NCI-H1694 treated with DMSO at 0.1 percent for 48 hours (cell line): Measurements from ENCODE around the gene PODNL1.
"Not testable (repeated sequence)": the region's sequence is repeated elsewhere in the genome, so short reads cannot be mapped to it uniquely, and the experiment has no call there.

Experiments used
- DNase-seq: peaks from one replicate; lab custom pipeline; 2025; lab: John Stamatoyannopoulos, UW

The PODNL1 gene

DNA sequence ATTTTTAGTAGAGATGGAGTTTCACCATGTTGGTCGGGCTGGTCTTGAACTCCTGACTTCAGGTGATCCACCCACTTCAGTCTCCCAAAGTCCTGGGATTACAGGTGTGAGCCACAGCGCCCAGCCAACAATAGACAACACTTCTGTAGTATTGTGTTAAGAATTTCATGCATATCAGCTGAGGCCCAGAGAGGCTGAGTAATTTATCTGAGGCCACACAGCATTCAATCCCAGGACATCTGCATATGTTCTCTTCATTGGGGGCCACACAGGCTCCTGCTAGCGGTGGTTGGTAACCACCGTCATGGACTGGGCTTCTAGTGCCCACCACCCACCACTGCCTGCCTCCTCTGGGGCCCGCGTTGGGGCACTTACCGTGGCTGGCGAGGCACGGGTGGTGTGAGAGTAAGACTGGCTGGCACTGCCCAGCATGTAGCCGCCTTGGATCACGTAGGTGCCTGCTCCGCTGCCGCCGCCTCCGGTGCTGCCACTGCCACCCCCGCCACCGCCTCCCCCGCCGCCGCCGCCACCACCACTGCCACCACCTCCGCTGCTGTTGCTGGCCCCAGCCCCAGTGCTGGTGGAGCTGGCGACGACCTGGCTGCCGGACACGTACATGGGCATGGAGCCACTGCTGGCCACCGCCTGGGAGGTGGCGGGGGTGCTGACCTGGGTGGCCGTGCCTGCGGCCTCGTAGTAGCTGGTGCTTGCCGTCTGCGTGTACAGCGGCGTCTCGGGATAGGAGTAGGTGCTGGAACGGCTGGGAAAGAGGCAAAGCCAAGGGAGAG, 34.3 kb upstream of the PODNL1 start:
- DNase-seq = no peak

DNA sequence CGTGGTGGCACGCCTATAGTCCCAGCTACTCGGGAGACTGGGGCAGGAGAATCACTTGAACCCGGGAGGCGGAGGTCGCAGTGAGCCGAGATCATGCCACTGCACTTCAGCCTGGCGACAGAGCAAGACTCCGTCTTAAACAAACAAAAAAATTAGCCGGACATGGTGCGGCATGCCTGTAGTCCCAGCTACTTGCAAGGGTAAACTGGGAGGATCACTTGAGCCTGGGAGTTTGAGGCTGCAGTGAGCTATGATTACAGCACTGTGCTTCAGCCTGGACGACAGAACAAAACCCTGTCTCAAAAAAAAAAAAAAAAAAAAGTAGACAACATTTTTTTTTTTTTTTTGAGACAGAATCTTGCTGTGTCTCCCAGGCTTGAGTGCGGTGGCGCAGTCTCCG, 33.7 kb upstream of the PODNL1 start:
- not testable (repeated sequence) for DNase-seq

DNA sequence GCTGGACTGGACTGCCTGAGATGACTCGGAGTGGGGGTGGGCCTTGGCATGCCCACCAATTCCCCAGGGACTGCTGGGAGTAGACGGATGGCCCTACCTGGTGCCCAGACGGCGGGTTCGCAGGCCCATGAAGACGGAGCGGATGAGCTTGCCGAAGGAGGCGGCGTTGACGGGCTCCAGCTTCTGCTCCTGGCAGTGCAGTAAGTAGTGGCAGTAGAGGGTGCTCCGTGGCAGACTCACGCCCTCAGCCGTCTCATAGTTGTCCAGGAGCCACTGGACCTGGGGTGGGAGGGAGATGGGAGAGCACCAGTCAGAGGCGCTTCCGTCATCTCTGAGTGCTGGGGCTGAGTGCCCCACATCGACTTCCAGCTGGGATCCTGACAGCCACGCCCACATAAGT, 31.7 kb upstream of the PODNL1 start:
- DNase-seq = no peak

DNA sequence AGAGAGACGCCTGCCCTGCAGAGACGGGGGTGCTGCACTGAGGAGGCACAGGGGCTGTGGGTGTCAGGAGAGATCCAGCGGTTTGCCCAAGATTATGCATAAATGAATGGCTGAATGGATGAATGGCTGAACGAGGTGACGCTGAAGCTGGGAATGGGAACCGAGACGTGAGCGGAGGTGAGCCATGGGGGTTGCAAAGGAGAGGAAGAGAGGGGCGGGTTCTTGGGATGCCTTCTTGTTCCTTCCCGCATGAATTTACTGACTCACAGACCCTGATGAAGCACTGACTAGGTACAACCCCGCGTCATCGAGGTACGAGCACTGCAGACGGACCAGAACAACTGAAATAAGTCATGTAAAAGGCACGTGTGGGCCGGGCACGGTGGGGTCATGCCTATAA, 30.8 kb upstream of the PODNL1 start:
- DNase-seq = no peak

DNA sequence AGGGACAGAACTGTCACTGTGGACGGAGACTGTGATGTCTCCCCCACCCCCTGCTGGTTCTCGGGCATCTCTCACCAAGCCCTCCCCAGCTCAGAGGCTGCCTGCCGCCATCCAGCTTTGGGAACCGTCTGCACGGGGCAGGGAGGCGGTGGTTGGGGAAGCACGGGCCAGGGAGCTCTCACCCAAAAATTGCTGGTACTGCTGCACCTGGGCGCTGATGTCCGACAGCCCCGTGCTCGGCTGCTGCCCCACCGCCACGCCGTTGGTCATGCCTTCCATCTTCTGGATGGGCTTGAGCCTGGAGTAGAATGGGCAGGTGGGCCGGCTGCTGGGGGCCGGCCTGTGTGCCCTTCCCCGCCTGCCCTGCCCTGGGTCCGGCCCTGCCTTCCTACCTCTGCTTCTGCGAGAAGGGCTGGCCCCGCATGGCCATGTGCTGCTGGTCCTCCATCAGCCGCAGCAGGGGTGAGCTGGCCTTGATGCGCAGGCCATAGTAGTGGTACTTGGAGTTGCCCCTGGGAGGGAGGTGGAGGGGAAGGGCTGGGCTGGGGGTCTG, 30.2 kb upstream of the PODNL1 start:
- no peak for DNase-seq

DNA sequence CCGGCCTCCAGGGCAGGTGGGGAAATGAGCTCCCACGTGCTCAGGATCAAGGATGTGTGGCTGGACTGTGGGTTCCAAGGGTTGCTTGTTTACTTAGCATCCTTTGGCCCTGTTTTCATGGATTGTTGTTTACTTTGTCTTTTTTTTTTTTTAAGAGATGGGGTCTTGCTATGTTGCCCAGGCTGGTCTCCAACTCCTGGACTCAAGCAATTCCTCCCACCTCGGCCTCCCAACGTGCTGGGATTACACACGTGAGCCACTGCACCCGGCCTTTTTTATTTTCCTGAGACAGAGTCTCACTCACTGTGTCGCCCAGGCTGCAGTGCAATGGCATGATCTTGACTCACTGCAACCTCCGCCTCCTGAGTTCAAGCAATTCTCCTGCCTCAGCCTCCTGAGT, 29.0 kb upstream of the PODNL1 start:
- not testable (repeated sequence) for DNase-seq

DNA sequence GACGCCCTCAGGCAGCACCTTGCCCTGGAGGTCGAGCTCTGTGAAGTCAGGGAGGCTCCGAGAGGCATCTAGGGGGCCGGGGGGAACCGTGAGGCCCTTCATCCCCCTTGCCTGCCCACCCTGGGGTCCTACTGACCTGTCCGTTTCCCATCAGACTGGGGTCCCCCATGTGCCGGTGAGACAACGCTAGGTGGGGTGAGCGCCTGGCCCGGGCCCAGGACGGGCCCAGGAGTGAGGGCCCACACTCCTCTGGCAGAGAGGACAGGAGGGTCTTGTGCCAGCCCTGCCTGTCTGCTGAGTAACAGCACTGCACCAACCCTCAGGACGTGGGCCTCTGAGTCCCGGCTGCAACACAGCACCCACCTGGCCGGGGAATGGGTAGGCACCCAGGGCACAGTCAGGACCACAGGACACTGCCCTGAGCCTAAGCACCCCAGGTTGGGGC, 28.5 kb upstream of the PODNL1 start:
- DNase-seq = no peak

DNA sequence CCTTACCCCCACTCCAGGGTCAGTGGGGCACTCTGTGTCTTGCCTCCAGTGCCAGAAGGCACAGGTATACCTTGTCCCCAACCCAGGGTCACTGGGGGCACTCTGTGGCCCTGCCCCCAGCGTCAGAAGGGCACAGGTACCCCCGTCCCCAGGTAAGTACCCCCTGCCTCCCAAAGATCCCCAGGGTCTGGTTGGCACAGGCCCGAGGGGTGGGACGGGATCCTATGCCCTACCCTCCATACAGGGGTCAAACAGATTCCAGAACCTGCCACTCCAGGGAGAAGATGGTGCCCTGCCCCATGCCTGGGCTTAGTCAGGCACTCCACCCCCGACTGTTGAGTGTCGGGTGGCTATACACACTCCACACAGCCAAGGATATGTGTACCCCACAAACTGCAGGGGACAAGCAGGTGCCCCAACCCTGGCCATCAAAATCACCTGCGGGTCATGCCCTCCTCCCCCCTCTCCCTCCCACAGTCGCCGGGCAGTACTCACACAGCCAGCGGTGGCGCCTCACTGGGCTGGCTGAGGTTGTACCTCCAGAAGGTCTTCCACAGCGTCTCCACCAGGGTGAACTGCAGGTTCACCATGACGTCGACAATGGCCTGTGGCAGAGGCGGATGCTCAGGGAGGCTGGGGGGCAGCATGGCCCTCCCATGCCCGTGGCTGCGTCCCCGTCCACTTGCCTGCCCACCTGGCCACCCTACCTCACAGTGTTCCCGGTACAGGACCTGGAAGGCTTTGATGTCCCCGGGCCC, 27.9 kb upstream of the PODNL1 start:
- no peak for DNase-seq

DNA sequence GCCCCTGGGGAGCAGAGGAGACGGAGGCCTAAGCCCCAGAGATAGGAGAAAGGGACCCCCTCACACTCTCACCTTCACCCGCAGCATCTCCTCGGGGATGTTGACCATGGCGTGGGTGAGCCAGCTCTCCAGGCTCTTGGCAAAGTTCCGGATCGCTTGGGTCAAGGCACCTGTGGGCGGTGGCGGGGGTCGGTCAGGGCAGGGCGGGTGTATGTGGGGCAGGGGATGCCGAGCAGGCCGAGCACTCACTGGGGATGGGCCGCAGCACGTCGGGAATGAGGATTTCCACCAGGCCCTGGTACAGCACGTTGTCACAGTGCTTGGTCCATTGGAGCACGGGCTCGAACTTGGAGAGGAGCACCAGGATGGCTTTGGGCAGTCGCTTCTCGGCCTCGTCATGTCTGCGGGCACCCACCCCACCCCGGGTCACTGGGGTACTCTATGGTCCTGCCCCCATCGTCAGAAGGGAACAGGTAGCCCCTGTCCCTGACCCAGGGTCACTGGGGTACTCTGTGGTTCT, 27.2 kb upstream of the PODNL1 start:
- no peak for DNase-seq

DNA sequence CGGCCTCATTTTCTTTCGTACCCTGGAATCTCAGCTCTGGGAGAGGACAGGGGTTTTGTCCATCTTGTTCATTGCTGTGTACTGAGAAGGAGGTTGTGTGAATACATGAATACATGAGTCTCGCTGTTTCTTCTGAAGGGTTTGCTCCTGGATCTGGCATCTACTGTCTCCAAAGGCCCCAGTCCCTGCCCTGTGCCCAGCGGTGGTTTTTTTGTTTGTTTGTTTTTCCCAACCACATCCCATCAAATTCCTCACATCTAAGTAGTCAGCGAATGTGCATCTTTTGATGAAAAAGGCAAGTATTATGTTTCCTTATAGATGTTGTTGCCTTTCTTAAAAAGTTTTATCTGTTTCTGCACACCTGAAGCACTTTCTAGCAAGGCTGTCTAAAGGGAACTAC, 26.6 kb upstream of the PODNL1 start:
- no peak for DNase-seq

DNA sequence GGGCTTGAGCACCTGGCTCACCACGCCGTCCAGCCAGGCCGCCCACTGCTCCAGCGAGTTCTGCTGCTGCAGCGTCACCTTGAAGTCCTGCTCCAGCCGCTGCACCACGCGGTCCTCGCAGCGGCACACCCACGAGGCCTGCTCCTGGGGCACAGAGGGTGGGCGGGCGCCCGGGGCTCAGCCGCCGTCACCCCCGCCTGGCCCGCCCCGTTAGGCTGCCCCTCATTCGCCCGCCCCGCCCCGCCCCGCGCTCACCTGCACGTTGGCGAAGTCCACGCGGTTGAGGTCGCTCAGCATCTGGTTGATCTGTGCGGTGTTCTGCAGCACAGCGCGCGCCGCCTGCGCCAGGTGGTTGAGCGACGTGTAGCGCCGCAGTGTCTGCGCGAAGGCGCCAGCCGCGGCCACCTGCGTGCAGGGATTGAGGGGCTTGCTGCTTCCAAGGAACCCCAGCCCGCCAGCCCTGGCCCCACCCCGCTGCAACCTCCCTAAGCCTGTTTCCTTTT, 25.4 kb upstream of the PODNL1 start:
- DNase-seq = no peak

DNA sequence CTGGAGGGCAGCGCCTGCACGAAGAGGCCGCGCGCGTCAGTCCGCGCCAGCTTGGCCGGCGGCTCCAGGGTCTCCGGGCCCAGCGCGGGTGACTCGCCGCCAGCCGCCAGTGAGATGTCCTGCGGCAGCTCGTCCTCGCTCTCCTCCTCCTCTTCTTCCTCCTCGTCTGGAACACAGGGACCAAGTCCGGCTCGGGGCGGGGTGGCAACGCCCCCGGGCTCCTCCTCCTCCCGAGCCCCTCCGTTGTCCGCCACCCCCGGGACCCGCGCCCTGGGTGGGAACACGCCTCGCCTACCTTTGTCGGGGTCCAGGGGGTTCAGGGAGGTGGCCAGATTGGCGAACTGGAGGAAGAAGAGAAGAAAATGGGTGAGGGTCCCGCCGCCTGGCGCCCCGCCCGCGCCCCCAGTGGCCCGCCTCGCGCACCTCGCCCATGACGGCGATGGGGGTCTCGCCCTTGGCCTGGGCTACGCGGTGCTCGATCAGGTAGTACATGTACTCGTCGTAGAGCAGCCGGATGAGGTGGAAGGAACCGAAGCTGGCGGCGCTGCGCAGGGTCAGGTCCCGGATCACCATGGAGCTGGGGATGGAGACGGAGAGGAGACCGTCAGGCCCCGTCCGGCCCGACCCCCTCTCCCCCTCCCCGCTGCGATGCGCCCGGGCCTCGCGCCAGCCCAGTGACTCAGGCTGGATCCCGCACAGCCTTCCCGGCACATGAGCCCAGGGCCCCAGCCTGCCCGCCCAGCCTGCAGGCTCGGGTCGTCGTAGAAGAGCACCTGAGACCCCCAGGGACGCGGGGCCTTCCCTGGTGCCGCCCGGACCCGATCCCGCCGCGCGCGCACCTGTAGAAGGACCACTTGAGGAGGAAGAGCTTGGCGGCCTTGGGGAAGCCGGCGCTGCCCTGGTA, 24.7 kb upstream of the PODNL1 start:
- DNase-seq = no peak

DNA sequence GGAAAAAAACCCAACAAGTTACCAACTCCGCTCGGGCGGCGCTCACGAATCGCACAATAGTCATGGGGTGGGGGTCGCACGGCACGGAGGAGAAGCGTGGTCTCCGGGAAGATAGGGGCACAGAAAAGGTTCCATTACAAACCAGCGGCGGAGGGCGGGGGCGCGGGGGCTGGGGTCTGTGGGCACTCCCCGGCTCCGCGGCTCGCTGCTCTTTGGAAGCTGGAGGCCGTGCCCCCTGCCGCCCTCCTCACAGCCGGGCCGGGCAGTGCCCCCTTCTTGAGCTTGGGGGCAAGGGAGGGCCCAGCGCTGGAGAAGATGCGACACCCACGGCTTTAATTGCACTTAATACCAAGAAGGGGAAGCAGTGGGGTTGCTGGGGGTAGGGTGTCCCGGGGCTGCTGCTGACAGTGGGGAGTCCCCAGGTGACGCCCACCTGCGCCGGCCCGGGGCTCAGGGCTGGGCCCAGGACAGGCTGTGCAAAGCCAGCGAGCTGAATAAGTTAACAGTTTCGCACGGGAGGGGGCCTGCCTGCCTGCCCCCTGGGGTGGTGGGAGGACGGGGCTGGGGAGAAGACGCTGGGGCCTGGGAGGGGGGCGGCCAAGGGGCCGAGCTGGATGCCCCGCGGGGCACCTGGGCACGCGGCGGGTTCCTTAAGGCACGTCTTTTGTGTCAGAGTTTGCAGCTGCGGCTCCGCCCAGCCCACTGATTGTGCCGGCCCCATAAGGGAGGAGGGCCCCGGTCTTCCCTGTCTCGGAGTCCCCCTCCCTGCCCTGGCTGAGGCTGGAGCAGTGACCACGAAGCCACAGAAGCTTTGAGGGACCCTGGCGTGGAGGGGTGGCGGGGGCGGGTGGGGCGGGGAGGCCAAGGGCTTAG, 23.8 kb upstream of the PODNL1 start:
- DNase-seq = no peak

DNA sequence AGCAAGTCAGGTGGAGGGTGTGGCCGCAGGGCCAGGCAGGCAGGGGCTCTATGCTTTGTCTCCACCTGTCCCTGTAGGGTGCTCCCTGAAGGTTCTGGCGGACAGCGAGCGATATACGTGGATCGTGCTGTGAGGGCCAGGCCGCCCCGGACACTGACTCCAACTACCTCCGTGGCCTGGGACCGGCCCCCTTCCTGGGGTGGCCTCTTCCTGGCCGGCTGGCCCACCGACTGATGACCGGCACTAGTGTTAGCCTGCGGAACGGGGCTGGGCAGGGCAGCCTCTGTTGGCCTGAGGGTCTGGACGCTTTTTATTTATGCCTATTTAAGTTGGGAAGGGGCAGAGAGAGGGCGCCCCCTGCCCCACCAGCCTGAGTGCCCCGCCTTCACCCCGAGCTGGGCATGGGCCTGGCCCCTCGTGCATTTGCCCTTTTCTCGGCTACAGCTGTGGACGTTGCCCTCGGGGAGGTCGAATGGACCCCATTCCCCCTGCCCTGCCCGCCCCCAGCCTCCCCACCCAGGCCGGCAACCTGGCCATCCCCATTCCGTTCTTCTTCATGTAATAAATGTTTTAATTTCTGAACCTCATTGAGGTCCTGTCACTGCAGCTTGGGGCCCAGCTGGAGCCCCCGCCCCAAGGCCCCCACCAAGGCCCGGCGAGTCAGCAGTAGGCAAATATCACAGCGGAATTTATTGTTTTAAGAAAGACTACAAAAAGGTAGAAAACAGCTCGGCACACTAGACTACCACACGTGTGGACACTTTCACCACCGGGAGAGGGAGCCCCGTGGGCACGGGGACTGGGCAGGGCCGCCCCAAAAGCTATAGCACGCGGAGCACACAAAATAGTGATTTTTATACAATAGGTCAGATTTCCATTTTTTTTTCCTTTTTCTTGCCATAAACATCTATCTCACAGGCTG, 22.9 kb upstream of the PODNL1 start:
- DNase-seq = no peak

DNA sequence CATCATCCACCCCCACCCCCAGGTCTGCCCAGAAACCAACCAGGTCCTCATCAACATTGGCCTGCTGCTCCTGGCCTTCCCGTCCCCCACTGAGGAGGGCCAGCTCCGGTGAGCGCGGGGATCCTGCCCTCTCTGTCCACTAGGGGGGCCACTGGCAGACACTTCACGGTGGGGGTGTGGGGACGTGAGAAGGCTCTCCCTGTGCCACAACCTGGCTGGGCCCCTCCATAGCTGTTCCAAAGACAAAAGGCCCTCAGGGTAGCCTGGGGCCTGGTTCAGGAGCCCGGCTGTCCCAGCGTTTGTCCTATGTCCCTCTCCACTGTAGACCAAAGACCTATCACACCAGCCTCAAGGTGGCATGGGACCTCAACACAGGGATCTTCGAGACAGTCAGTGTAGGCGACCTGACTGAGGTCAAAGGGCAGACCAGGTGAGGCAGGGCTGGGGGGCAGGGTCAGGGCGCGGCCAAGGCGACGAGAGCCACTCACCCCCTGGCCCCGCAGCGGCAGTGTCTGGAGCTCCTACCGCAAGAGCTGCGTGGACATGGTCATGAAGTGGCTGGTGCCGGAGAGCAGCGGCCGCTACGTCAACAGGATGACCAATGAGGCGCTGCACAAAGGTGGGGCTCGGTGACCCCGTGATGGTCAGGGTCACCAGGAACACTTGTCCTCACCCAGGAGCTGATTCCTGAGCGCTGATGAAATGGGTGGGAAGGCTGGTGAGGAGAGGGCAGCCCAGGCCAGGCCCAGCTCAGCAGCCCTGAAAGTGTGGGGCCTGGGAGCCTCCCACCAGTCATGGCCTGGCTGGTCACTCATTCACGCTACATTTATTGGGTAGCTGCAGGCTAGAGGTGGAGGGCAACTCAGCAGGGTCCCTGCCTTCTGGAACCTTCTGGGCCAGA, 22.0 kb upstream of the PODNL1 start:
- no peak for DNase-seq

DNA sequence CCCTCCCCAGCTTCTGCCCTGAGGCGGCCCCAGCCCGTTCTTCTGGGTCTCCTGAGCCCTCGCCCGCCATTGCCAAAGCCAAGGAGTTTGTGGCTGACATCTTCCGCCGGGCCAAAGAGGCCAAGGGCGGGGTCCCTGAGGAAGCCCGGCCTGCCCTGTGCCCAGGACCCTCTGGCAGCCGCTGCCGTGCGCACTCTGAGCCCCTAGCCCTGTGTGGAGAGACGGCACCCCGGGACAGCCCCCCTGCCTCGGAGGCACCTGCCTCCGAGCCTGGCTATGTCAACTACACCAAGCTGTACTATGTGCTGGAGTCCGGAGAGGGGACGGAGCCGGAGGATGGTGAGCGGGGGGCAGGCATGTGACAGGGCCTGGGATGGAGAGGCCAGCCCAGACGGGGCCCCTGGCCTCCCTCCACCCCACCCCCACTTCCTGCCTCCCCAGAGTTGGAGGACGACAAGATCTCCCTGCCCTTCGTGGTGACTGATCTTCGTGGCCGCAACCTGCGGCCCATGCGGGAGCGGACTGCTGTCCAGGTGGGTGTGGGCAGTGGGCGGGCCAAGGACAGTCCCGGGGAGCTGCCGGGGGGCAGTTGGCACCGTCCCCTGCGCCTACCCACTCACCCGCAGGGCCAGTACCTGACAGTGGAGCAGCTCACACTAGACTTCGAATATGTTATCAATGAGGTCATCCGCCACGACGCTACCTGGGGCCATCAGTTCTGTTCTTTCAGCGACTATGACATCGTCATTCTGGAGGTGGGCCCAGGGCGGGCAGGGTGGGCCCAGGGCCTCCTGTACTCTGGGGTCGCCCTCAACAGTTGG, 21.1 kb upstream of the PODNL1 start:
- no peak for DNase-seq

DNA sequence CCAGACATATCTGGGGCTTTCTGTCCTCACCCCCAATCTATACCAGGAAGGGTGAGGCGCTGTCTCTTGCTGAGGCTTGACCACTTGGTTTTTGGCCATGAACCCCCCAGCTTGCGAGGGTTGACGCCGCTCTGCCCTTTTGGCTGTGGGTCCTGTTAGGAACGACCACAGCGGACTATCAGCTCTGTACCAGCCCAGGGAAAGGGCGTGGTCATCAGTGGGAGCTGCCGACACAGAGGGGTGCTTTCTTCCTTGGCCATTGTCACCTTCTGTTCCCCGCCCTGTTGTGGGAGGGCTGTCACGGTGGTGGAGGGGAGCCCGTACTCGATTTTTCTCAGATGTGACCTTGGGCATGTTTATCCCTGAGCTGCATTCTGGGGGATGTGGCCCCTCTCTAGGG, 19.8 kb upstream of the PODNL1 start:
- no peak for DNase-seq

DNA sequence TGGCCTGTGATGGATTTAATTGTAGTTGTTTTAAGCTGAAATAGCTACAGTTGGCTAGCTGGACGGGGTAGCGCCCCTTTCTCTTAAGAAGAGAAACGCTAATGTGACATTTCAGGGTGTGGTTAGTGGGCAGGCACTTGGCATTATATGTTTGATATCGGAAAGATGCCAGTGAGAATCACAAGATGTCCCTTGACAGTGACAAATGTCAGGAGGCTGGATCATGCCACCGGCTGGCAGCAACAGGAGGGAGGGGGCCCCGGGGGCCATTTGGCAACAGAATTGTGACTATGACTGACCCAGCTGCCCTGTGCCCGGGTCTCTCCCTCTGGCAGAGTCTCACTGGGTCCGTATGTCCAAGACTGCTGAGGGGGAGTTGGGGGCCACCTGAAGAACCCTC, 18.8 kb upstream of the PODNL1 start:
- DNase-seq = no peak
